ENCODE measurements around the gene DYNLRB2. TPM values are rescaled to one million over a fixed set of nuclear protein-coding genes. Genes with fewer than 3 reads are reported as not detected.

The DYNLRB2 gene
- total RNA-seq, 2 donors from 2014 or later: not detected

- TF ChIP-seq CTCF (IDR thresholded peaks at IDR 0.05): no peak
Observed at GRCh38 chr16:80509872-80510271, 30.9 kb upstream of the DYNLRB2 start.

GRCh38 chr16:80511824-80512592 is 28.8 kb upstream of the DYNLRB2 start:
- TF ChIP-seq CTCF (IDR thresholded peaks at IDR 0.05): no peak
- H3K9ac ChIP-seq (ENCODE audit: low read depth in 2 of 2, low read length in 2 of 2): no peak overlapping the region
- no peak overlapping the region for H3K27ac ChIP-seq
- no peak overlapping the region for H3K4me3 ChIP-seq
- no peaks in the 10 kb centered on the region for H3K36me3 ChIP-seq
- H3K9me3 ChIP-seq: no peaks in the 10 kb centered on the region
- H3K27me3 ChIP-seq: no peaks in the 10 kb centered on the region
- no peak for DNase-seq
- no peaks in the 10 kb centered on the region for H3K4me1 ChIP-seq
- intact Hi-C loops (cut with DNase I): no loop called here

More at GRCh38 chr16:80509872-80510271, 30.9 kb upstream of the DYNLRB2 start:
- DNase-seq: no peak
- no peaks in the 10 kb centered on the region for H3K36me3 ChIP-seq
- no peaks in the 10 kb centered on the region for H3K9me3 ChIP-seq
- intact Hi-C loops (cut with DNase I): no loop called here
- H3K4me1 ChIP-seq: no peaks in the 10 kb centered on the region
- H3K4me3 ChIP-seq: no peak overlapping the region
- no peaks in the 10 kb centered on the region for H3K27me3 ChIP-seq
- H3K9ac ChIP-seq (ENCODE audit: low read depth in 2 of 2, low read length in 2 of 2): no peak overlapping the region
- no peak overlapping the region for H3K27ac ChIP-seq

DNA sequence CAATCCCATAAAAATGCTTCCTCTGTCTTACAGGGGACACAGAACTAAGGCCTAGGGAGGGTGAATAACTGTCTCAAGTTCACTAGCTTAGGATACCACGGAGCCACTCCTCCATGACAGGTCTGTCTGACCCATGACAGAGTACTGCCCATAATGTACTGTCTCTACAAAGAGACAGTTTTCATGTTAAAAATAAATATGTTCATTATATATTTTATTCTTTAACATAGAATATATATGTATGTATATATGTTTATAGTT is 28.3 kb upstream of the DYNLRB2 start:
- H3K4me3 ChIP-seq: no peak overlapping the region
- H3K4me1 ChIP-seq: no peaks in the 10 kb centered on the region
- no peak overlapping the region for H3K9ac ChIP-seq (ENCODE audit: low read depth in 2 of 2, low read length in 2 of 2)
- DNase-seq: no peak
- no peaks in the 10 kb centered on the region for H3K9me3 ChIP-seq
- TF ChIP-seq CTCF (IDR thresholded peaks at IDR 0.05): no peak
- no peak overlapping the region for H3K27ac ChIP-seq
- no peaks in the 10 kb centered on the region for H3K27me3 ChIP-seq
- H3K36me3 ChIP-seq: no peaks in the 10 kb centered on the region
- intact Hi-C loops (cut with DNase I): no loop called here

DNA sequence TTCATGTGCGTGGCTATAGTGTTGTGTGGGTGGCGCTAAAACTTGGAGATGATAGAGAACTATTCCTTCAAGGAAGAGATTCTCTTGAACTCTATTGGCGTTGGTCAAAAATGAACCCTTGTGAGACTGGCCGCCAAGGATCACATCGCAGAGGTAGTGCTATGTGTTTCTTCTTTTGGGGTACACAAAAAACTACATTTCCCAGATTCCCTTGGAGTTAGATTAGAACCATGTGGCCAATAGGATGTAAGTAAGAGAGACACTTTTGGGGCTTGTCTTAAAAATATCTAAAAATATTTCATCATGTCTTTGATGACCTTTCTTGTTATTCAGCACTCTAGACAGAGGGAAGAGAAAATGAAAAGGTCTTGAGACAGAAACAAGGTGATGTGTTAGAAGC is 25.4 kb upstream of the DYNLRB2 start:
- no peak for TF ChIP-seq CTCF (IDR thresholded peaks at IDR 0.05)
- intact Hi-C loops (cut with DNase I): no loop called here
- Histone ChIP-seq H3K27me3 (no peaks in the 10 kb centered on the region), H3K4me1 (no peaks in the 10 kb centered on the region), H3K36me3 (no peaks in the 10 kb centered on the region), H3K4me3 (no peak overlapping the region), H3K9me3 (no peaks in the 10 kb centered on the region), H3K27ac (no peak overlapping the region), H3K9ac (ENCODE audit: low read depth in 2 of 2, low read length in 2 of 2) (no peak overlapping the region)
- DNase-seq: no peak

DNA sequence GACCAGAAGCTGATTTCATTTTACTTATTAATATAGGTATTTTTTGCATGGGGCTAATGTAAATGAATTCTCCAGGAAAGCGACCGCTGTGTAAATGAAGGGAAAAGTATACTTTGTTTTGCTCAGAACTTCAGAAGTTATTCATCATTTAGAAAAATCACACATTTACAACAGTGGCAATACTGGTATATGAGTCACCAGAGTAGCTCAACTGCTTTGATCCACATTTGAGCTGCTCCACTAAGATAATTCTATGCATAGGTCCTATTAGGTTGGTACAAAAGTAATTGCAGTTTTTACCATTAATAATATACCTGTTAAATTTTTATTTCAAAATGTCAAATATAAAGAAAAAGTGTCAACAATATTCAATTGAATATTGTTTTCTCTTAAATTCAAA is 22.9 kb upstream of the DYNLRB2 start:
- intact Hi-C loops (cut with DNase I): no loop called here
- Histone ChIP-seq H3K9me3 (no peaks in the 10 kb centered on the region), H3K9ac (ENCODE audit: low read depth in 2 of 2, low read length in 2 of 2) (no peak overlapping the region), H3K36me3 (no peaks in the 10 kb centered on the region), H3K27me3 (no peaks in the 10 kb centered on the region), H3K4me1 (no peaks in the 10 kb centered on the region), H3K27ac (no peak overlapping the region), H3K4me3 (no peak overlapping the region)
- DNase-seq: no peak
- no peak for TF ChIP-seq CTCF (IDR thresholded peaks at IDR 0.05)
